GM19240 (cell line): ENCODE results near the gene SUPT3H.

ENCODE experiments used
- DNase-seq: peaks from one replicate; pipeline ENCODE4 v3.0.0; 2011; ENCODE audit warnings: low spot score; ENCODE audit not compliant: insufficient read length

The SUPT3H gene

GRCh38 chr6:45123023-45123422 is 254.7 kb downstream of the SUPT3H start:
- DNase-seq = no peak

DNA sequence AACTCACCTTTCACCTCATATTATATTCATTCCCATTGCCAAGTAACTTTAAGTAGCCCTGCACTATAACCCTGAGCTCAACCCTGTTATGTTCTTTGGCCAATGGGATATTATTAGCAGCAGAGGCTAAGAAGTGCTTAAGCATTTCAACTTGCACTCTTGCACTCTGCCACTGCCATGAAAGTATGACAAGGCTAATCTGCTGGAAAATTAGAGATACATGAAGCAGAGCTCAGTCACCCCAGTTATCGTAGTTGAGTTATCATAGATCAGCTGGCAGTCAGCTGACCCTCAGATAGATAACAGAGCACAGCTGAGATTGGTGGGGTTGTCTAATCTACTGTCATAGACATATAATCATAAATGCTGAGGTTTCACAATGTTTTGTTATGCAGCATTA is 259.0 kb downstream of the SUPT3H start:
- no peak for DNase-seq

- no peak for DNase-seq
Observed at GRCh38 chr6:45116714-45117410, 260.9 kb downstream of the SUPT3H start.

DNA sequence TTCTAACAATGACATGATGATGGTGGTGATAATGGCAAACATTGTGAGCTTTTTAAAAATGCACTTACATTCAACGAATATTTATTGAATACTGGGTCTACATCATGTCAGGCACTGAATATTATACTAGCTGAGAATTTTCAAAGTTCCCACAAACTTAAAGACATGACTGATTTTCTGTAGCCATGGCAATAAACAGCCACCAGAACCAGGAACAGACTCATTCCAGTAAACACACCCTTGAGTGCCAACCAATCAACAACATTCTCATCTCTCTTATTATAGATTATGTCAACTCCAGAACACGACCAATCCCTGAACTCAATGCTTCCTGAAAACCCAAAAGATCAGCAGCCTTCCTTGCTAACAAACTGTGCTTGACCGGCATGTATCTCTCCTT is 262.0 kb downstream of the SUPT3H start:
- no peak for DNase-seq

DNA sequence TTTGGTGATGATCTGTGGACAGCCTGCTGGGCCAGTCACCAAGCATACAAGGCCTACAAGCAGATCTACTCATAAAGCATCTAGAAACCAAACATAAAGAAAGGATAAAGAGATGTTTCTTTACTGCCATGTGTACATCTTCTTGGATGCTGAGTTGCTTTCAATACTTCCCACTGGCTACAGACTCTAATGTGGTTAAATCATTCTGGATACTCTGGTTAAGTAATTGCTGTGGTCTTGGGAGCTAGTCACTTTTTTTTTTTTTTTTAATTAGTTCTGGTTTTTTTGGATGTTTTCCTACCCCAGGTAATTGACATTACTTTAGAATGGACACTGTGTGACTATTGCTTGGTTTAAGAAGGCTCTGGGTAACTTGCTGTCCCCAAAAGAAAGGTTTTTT is 265.0 kb downstream of the SUPT3H start:
- DNase-seq = no peak

GRCh38 chr6:45109551-45109950 is 268.2 kb downstream of the SUPT3H start:
- DNase-seq = no peak

DNA sequence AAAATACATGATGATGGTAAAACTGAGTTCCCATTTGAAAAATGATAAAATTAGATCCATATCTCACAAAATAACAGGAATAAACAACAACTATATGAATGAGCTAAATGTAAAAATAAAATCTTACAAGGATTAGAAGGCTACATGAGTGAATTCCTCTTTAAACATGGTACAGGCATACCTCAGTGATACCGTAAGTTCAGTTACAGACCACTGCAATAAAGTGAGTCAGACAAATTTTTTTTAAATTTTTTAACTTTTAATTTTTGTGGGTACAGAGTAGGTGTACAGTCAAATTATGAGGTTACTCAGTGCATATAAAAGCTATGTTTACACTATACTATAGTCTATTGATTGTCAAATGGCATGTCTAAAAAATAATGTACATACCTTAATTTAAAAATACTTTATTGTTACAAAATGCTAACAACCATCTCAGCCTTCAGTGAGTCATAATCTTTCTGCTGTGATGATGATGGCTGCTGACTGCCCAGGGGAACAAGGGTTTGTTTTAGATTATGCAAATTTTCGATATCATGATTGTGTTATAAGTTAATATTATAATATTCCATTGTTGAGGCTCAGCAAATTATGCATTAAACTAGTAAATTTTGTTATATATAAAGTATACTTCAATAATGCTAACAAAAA is 272.4 kb downstream of the SUPT3H start:
- no peak for DNase-seq

- DNase-seq = no peak
Observed at GRCh38 chr6:45104429-45104828, 273.3 kb downstream of the SUPT3H start.

- DNase-seq = no peak
Observed at GRCh38 chr6:45098256-45098655, 279.5 kb downstream of the SUPT3H start.

DNA sequence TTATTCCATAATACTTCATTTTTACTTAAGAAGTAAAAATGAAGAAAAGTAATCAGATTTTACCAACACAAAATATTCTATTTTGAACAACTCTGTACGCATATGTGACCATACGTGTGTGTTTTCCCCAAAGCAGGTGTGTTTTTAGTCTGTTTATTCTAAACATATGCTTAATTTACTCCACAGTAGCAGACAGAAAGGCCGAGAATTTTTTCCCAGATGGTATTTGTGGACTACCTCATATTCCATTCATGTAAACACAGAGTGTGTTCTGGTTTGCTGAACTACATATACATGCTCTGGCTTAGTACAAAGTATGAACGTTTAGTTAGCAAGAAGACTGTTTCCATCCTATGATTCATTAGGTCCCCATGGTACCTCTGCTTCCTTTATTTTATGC is 282.9 kb downstream of the SUPT3H start:
- no peak for DNase-seq

GRCh38 chr6:45092135-45092534 is 285.6 kb downstream of the SUPT3H start:
- DNase-seq = no peak

DNA sequence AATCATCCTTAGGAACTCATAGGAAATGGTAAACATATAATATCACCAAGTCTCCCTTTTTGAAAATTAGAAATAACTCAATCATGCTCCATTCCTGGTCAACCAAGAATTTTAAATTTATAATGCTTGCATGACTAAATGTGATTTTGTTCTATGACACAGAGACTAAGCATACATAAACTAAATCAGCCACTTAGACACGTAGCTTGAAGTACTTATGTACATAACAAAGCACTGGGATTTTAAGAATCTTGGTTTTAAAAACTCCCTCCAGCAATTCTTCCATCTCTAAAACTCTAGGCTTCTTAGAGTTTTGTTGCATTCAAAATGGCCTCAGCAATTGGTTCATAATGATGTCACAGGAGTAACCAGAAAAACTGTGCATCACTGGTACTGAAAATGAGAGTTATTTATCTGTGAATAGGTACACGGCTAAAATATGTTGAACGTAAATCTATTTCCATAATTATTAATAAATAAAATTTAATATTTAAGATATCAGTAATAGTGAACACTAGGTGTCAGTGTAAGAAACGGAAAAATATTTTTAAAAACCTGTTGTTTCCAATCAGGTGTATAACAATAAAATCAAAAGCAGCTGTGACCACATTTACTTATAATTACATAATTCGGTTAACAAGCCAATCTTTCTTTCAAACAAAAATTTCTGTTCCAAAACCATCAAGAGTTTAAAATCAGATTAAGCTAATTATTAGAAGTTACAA is 291.2 kb downstream of the SUPT3H start:
- no peak for DNase-seq

DNA sequence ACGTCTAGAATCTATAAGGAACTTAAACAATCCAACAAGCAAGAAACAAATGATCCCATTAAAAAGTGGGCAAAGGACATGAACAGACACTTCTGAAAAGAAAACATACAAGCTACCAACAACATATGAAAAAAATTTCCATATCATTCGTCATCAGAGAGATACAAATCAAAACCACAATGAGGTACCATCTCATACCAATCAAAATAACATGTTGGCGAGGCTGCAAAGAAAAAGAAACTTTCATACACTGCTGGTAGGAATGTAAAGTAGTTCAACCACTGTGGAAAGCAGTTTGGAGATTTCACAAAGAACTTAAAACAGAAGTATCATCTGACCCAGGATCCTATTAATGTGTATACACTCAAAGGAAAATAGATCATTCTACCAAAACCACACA is 293.5 kb downstream of the SUPT3H start:
- no peak for DNase-seq

DNA sequence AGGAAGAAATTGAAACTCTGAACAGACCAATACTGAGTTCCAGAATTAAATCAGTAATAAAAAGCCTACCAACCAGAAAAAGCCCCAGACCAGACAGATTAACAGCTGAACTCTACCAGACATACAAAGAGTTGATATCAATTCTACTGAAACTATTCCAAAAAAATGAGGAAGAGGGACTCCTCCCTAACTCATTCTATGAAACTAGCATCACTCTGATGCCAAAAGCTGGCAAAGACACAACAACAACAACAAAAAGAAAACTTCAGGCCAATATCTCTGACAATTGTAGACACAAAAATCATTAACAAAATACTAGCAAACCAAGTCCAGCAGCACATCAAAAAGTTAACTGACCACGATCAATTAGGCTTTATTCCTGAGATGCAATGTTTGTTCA is 295.6 kb downstream of the SUPT3H start:
- no peak for DNase-seq

GRCh38 chr6:45081634-45082033 is 296.1 kb downstream of the SUPT3H start:
- DNase-seq = no peak

GRCh38 chr6:45078432-45078831 is 299.3 kb downstream of the SUPT3H start:
- no peak for DNase-seq

DNA sequence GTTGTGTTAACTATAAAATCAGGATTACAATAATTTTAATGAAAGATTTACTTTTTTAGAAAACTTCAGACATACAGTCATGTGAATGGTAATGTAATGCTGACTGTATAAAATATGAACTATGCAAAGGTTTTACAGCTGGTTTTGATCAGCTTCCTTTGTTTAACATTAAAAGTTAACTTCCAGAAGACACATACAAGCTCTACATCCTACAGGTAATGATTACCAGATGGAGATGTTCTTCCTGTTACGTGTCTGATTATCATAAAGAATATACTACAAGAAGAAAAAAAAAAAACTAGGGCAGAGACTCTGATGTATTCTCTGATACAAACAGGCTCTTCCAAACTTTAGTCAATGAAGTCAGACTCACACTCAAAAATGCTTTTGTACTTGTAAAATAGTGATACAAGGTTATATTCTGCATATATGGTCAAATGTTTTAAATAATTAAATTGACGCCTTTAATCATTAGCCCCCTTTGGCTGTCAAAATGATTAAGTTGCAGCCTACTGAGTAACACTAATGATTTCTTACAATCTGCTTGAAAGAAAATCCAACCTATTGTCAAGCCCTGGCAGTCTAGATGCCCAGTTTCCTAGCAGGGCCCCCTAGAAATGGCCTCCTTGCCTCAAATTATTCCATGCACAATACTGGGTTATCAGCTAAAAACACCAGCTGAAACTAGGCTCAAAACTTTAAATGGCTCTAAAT is 301.4 kb downstream of the SUPT3H start:
- DNase-seq = no peak

DNA sequence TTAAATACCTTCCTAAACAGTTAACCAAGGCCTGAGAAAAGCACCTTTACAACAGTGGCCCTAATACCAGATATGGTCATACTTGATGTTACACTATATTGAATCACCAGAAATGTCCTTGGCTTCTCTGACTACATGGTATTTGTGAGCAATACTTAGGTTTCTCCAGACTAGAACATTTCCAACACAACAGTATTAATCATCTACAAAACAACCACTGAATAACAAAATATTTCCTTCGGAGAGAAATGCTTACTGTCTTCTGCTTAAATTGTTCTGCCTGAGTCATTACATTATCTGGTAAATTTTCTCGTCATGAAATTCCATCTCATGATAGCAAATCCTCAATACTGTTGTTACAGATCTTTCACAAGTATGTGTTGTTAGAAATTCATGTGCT is 302.5 kb downstream of the SUPT3H start:
- no peak for DNase-seq

DNA sequence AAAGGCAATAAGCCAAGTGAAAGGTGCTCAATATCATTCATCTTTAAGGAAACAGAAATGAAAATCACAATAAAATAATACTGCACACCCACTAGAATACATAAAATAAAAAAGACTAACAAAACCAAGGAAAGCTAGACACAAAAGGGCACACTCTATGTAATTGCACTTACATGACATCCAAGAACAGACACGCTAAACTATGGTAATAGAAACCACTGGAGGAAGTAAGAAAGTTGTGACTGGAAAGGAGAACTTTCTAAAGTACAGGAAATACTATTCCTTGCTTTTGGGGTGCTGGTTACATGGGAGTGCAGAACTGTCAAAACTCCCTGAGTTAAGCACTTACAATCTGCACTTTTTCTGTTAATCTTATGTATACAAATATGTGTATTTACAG is 303.3 kb downstream of the SUPT3H start:
- no peak for DNase-seq

- no peak for DNase-seq
Observed at GRCh38 chr6:45073771-45074170, 304.0 kb downstream of the SUPT3H start.

DNA sequence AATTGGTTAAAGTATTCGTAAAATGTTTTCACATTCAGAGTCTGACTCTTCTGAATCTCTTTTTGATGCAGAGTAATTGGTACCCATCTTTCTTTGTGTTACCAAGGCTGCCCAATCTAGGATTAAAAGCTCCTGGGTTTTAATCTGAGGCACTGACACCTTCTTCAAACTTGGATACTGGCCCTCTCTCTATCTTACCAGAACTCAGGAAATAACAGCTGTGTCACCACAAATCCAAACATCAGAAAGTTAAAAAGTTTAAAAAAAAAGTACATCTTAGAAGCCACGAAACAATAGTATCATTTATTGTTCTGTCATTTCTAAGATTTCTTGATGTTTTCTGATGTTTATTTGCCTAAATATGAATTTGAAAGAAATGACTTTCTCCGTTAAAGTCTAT is 305.1 kb downstream of the SUPT3H start:
- DNase-seq = no peak

GRCh38 chr6:45072016-45072415 is 305.7 kb downstream of the SUPT3H start:
- DNase-seq = no peak
